Endothelial cell of umbilical vein (primary cell): ENCODE results near the gene CARD19.

Source experiments
- EZH2 ChIP-seq: IDR thresholded peaks from 2 replicates; pipeline ENCODE4 v1.6.1; 2012; ENCODE audit warnings: borderline replicate concordance, low read depth, mild to moderate bottlenecking, moderate library complexity, low read length, inconsistent platforms; ENCODE audit not compliant: severe bottlenecking
- JUN ChIP-seq: IDR thresholded peaks from 2 replicates; pipeline ENCODE4 v1.6.1; 2011; ENCODE audit warnings: borderline replicate concordance, low read depth; ENCODE audit not compliant: insufficient read length, insufficient read depth
- TF ChIP-seq, protein P1 (sequence below), 2 donors: IDR thresholded peaks; 1 replicate in 1 of 2; 2 replicates in 1 of 2; pipeline ENCODE4 v1.5.1; 2011; ENCODE audit warnings: low read length in 2 of 2, mild to moderate bottlenecking in 2 of 2, moderate library complexity in 2 of 2, control low read depth in 1 of 2, inconsistent platforms in 1 of 2, low read depth in 1 of 2; ENCODE audit not compliant: insufficient read depth in 1 of 2; ENCODE audit errors: extremely low read depth in 1 of 2

DNA sequence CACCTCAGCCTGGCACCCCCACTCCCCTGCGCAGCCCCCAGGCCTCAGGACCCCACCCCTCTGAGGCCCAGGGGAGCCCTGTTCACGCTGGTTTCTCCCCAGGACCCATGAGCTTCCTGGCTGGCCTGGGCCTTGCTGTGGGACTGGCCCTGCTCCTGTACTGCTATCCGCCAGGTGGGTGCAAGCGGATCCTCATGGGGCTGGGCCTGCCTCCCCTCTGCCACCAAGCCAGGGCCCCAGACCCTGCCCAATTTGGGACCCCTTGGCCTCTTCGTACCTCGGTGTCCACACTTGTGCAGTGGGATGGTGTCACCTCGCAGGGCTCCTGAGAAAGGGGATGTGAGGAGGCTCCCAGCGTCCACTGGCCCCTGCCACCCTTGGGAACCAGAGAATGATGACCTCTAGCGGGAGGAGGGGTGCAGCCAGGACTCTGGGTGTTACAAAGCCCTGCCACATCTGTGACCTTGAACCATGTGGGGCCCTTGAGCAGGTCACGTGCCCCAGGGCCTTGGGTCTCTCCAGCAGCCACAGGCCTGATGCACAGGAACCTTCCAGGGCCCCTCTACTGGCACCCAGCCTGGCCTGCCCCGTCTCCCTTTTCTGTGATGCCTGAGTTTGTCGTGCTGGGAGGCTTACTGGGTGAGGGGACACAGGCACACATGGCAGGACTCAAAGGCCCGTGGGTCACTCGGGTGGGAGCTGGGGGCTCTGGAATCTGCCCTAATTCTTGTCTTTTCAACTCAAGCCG is 16.3 kb downstream of the CARD19 start:
- no peak for TF ChIP-seq JUN
- TF ChIP-seq, protein P1, sequence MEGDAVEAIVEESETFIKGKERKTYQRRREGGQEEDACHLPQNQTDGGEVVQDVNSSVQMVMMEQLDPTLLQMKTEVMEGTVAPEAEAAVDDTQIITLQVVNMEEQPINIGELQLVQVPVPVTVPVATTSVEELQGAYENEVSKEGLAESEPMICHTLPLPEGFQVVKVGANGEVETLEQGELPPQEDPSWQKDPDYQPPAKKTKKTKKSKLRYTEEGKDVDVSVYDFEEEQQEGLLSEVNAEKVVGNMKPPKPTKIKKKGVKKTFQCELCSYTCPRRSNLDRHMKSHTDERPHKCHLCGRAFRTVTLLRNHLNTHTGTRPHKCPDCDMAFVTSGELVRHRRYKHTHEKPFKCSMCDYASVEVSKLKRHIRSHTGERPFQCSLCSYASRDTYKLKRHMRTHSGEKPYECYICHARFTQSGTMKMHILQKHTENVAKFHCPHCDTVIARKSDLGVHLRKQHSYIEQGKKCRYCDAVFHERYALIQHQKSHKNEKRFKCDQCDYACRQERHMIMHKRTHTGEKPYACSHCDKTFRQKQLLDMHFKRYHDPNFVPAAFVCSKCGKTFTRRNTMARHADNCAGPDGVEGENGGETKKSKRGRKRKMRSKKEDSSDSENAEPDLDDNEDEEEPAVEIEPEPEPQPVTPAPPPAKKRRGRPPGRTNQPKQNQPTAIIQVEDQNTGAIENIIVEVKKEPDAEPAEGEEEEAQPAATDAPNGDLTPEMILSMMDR (IDR thresholded peaks at IDR 0.05; ENCODE audit: extremely low read depth in 1 of 2, insufficient read depth in 1 of 2, low read depth in 1 of 2, low read length in 2 of 2) = no peak
- TF ChIP-seq EZH2 = no peak
